K562 (cell line): ENCODE data around the gene ENO3.

Experiments
- POLR2AphosphoS5 ChIP-seq: IDR thresholded peaks from 2 replicates; pipeline ENCODE4 v1.6.1; 2011; ENCODE audit warnings: mild to moderate bottlenecking, low read depth, low read length, moderate library complexity; ENCODE audit not compliant: control insufficient read depth, insufficient read depth
- SP2 ChIP-seq: IDR thresholded peaks from 2 replicates; pipeline ENCODE4 v1.6.1; 2011; ENCODE audit warnings: mild to moderate bottlenecking, low read depth, low read length, moderate library complexity; ENCODE audit not compliant: poor library complexity, severe bottlenecking; ENCODE audit errors: extremely low read depth

DNA sequence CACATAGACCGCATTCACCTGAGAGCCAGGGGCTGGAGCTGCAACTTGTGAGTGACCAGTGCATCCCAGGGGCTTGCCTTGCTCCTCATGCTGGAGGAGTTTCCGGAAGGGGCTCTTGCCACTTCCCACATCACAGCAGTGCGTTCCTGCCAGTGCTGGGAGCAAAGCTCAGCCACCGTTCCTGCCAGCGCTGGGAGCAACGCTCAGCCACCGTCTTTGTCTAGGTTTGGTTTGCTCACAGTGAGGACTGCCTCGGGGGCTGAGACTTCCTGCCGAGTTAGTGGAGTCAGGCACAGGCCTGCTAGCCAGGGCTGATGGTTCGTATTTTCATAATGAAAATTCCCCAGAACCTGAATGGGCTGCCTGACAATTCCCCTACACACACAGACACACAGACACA lies 42.6 kb upstream of the ENO3 start:
- TF ChIP-seq POLR2AphosphoS5 (no peak), SP2 (no peak)
